Hypothalamus (tissue), 51 donors: ENCODE measurements around the gene ATXN1.
A peak's percentile ranks its signal among the peaks of the same experiment; 100 is the strongest.

Experiments
- DNase-seq, 51 donors: peaks; one replicate each; lab custom pipeline; 2025; lab: John Stamatoyannopoulos, UW

The ATXN1 gene

GRCh38 chr6:16521528-16521927 is 239.7 kb downstream of the ATXN1 start:
- DNase-seq: no peak

GRCh38 chr6:16519265-16520242 is 241.7 kb downstream of the ATXN1 start:
- DNase-seq: peak in 2 of 51 donors; percentile 16 to 33

GRCh38 chr6:16518265-16518664 is 243.0 kb downstream of the ATXN1 start:
- no peak for DNase-seq

- DNase-seq: peak in 10 of 51 donors; percentile 6 to 82 (median 19)
Observed at GRCh38 chr6:16514249-16514648, 247.0 kb downstream of the ATXN1 start.

- no peak for DNase-seq
Observed at GRCh38 chr6:16512544-16513290, 248.5 kb downstream of the ATXN1 start.

- no peak for DNase-seq
Observed at GRCh38 chr6:16511723-16512489, 249.4 kb downstream of the ATXN1 start.

- DNase-seq: peak in 3 of 51 donors; percentile 4 to 56 (median 18)
Observed at GRCh38 chr6:16511040-16511660, 250.1 kb downstream of the ATXN1 start.

- DNase-seq: no peak
Observed at GRCh38 chr6:16510245-16510644, 251.0 kb downstream of the ATXN1 start.

- DNase-seq: no peak
Observed at GRCh38 chr6:16508959-16509358, 252.3 kb downstream of the ATXN1 start.

GRCh38 chr6:16505711-16506357 is 255.4 kb downstream of the ATXN1 start:
- DNase-seq: peak in 1 of 51 donors; percentile 34

GRCh38 chr6:16504609-16505008 is 256.7 kb downstream of the ATXN1 start:
- no peak for DNase-seq

GRCh38 chr6:16503970-16504415 is 257.3 kb downstream of the ATXN1 start:
- no peak for DNase-seq

GRCh38 chr6:16503241-16503775 is 258.0 kb downstream of the ATXN1 start:
- no peak for DNase-seq

- DNase-seq: no peak
Observed at GRCh38 chr6:16498957-16499356, 262.3 kb downstream of the ATXN1 start.

- no peak for DNase-seq
Observed at GRCh38 chr6:16498237-16498636, 263.0 kb downstream of the ATXN1 start.

- peak in 1 of 51 donors; percentile 35 for DNase-seq
Observed at GRCh38 chr6:16496991-16497801, 264.1 kb downstream of the ATXN1 start.

GRCh38 chr6:16496210-16496609 is 265.1 kb downstream of the ATXN1 start:
- DNase-seq: peak in 1 of 51 donors; percentile 20

GRCh38 chr6:16494793-16495192 is 266.5 kb downstream of the ATXN1 start:
- DNase-seq: no peak
